ENCODE data around the gene KRT38. TPM values are rescaled to one million over a fixed set of nuclear protein-coding genes. Genes with fewer than 3 reads are reported as not detected.
"Not testable (repeated sequence)": the region's sequence is repeated elsewhere in the genome, so short reads cannot be mapped to it uniquely, and the experiment has no call there.

Gene KRT38
- polyA plus RNA-seq, 4 donors, result not detected

DNA sequence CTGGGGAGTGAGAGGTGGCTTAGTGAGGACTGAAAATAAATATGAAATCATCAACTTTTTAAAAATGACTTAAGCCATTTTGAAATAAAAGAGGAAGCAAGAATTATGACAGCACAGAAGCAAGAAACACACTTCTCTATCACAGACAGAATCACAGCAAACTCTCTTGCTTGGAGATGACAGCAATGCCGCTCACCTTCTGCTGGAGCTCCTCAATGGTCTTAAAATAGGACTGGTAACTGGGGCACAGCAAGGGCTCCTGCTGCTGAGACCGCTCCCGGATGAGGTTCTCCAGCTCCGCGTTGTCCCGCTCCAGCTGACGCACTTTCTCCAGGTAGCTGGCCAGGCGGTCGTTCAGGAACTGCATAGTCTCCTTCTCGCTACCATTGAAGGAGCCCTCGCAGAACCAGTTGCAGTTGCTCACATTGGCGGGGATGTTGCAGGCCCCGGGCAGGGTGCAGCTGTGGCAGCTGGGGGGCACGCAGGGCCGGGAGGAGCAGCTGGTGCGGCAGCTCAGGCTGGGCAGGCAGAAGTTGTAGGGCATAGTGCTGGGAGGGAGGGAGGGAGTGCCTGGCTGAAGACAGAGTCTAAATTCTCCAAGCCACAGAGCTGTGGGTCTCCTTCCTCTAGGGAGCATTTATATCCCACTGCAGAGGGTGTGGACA, 43.7 kb downstream of the KRT38 start, which contains the start of gene KRT31:
KRT31 (minus strand) TSS at position 613 of the 665 bp plus-strand sequence; CDS start at position 544, 69 bp downstream.
- DNase-seq (ENCODE audit: low read depth in 4 of 4, low spot score in 3 of 4), result no peak

DNA sequence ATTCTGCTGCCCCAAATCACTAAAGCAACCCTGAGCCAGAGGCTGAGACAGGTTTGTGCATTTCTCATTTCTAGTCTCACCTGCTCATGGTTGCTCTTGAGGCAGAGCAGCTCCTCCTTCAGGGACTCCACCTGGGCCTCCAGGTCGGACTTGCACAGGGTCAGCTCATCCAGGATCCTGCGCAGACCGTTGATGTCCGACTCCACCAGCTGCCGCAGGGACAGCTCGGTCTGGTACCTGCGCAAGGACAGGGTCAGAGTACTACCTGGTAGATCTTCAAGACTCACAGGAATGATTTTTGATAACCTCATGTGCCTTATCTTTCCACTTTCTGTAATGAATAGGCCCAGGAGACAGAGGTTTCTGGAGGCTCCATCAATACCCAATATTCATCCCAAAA, 44.4 kb downstream of the KRT38 start:
- no peak for DNase-seq (ENCODE audit: low read depth in 4 of 4, low spot score in 3 of 4)

DNA sequence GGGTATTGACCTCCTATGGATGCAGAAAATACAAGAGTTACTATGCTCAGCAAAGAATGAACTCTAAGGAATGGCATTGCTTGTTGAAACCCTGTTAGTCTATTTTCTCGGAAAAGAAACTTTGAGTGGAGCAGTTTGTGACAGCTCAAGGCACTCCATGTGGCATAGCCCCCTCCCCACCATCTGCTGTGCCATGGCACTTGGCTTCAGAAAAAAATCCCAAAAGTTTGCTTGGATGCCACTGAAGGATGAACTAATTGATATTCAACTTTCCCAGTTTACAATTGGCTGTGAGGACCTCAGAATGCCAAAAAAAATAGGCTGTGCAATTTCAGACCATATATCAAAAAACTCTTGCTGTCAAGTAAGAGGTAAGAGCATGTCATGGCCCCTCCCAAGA, 45.2 kb downstream of the KRT38 start:
- DNase-seq (ENCODE audit: low read depth in 4 of 4, low spot score in 3 of 4), result no peak

DNA sequence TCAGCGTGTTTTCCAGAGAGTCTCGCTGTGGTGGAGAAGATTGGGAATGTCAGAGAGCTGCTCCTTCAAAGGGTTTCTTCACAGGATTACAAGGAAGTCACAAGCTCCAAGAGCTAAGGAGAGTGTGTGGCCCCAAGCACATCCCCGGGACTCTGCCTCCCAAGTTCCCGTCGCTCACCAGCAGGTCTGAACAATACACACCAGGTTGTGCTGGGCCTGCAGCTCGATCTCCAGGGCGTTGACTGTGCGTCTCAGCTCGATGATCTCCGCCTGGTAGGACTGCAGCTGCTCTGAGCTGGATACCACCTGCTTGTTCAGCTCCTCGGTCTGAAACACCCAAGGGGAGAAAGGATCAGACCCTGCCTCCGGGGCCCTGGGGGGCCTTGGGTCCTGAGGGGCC, 45.7 kb downstream of the KRT38 start:
- DNase-seq (ENCODE audit: low read depth in 4 of 4, low spot score in 3 of 4), result not testable (repeated sequence)

DNA sequence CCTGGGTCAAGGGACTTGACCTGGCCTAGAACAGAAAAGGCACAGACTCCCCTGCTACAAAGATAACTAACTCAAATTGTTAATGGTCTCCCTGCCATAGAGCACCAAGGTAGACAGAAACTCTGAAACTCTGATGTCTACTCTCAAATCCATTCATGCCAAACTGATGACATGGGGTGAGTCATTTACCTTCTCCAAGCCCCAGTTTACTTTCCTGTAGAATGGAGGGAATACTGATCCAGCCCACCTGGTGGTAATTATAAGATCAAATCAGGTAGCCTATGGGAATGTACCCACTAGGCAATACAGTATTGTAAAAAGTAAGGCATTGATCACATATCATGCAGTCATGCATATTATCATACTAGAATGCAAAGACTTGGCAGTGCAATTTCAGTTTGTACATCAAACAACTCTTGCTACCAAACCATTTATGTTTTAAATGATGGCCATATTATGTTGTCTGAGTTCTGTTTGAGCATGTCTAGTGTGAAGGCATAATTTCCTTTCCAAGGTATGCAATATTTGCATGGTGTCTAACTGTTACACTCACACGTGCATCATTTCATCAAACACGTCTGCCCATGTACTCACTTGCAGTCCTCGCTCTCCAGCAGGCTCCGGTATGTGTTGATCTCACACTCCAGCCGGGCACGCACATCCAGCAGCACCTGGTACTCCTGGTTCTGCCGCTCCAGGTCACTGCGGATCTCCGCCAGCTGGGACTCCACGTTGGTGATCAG, 46.4 kb downstream of the KRT38 start:
- DNase-seq (ENCODE audit: low read depth in 4 of 4, low spot score in 3 of 4), result no peak

DNA sequence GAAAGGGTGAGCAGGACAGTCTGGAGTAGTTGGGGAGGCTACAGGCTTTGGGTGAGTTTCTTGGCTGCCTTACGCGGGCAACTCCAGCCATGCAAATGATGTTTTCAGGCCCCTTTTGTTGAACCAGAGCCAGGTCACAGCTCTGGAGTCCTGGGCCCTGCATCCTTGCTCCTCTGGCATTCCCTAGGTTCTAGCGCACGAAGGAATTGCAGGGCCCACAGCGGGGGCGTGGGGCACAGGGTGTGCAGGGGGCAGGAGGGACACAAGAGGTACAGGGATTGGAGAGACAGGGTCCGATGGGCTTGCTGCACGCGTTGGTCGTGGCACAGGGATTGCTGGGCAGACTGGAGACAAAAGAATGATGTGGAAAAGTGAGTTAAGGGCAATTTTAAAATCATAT, 47.0 kb downstream of the KRT38 start:
- DNase-seq (ENCODE audit: low read depth in 4 of 4, low spot score in 3 of 4), result no peak

DNA sequence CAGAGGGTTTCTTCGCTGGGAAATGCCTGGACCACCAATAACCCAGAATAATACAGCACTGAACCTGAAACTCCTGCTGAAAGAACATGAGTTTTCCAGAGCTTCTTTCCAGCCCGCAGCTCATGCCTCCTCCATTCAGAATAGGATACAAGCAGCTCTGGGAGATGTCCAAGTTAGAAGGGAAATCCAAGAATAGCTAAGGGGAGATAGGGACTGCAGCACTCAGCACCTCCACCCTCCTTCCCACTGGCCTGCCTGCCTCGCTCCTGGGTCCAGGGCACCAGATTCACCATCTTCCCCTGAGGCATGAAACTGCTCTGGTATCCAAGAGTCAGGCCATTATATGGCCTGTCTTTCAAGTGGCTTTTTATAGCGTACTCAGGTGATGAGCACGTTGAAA, 47.5 kb downstream of the KRT38 start:
- DNase-seq (ENCODE audit: low read depth in 4 of 4, low spot score in 3 of 4), result no peak

DNA sequence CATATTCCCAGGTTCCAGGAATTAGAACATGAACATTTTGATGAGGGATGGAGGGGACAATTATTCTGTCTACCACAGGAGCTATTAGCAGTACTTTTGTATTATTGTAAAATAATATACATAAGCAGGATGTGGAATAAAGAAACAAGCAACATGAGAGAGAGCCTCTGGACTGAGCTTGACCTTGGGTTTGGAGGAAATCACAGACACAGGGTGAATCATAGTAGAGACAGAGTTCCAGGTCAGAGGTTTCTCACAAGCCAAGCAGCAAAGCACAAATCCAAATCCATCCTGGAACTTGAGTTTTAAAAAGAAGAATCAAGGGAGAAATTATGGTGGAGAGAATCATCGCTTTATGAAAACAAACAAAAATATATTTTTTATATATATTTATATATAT, 48.5 kb downstream of the KRT38 start:
- DNase-seq (ENCODE audit: low read depth in 4 of 4, low spot score in 3 of 4), result no peak

DNA sequence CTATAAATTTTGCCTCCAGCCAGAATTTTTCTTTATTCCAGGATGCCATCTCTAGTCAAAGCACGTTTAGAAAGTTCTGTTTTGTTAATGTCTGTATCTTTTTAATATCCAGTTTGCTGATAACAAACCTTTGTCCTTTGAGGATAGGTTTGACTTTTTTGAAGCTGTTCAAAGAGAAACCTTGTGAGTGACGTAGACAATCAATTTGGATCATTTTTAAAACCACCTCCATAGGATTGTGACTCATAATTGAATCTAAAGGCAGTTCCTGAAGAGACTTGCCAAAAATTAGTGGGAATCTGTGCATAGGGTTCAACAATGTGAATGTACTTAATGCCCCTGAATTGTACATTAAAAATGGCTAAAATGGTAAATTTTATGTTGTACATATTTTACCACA, 49.2 kb downstream of the KRT38 start:
- no peak for DNase-seq (ENCODE audit: low read depth in 4 of 4, low spot score in 3 of 4)

DNA sequence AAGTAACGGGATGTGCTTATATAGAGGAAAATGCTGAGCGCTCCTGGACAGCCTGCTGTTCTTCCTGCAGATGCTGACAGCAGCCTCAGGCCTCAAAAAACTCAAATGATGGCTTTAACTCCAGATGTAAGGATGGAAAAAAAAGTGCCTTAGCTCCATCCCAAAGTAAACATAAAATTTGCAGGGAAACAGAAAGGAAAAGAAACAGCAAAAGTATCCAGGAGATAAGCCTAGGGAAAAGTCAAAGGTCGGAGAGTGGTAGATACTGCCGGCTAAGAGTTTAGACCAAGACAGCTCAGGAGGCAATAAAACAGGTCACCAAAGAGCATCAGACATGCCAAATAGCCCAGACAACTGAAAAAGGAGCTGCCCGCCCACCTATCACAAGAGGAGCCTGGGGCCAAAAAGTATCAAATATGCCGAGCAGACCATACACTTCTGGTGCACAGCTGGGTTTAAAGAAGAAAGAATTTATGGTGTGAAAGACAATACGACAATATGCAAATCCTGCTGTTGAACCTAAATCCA, 50.3 kb downstream of the KRT38 start:
- no peak for DNase-seq (ENCODE audit: low read depth in 4 of 4, low spot score in 3 of 4)

DNA sequence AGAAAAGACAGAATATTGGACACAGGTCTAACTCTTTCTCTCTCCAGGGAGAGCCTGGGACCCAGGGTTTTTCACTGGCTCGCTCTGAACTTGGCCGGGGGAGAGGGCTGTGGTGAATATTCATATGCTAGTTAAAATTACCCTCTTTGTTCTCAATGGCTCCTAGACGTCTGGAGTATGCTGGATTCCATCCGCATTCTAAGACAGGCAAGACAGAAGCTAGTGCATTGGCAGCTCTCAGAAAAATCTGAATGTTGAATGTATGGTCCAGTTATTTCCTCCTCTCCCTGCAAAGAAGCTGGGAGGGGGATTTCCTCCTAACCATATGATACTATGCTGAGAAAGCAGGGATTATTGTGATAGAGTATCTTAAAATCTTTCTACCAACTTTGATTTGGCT, 53.1 kb downstream of the KRT38 start:
- DNase-seq (ENCODE audit: low read depth in 4 of 4, low spot score in 3 of 4), result no peak

DNA sequence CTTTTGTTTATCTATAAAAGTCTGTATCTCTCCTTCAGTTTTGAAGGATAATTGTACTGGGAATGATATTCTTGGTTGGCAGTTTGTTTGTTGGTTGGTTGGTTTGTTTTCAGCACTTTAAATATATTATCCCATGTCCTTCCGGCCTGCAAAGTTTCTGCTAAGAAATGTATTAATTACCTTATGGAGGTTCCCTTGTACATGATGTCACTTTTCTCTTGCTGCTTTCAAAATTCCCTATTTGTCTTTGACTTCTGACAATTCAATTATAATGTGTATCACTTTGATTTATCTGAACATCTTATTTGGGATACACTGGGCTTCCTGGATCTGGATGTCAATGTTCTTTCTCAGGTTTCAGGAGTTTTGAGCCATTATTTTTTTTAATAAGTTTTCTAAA, 54.6 kb downstream of the KRT38 start:
- no peak for DNase-seq (ENCODE audit: low read depth in 4 of 4, low spot score in 3 of 4)

Other genes starting within 250 kb of the KRT38 start
- gene KRTAP9-2, start 214.3 kb downstream of the KRT38 start, polyA plus RNA-seq (ENCODE audit: insufficient read length in 4 of 4), result not detected
- not detected for gene KRTAP9-3, start 208.5 kb downstream of the KRT38 start, polyA plus RNA-seq (ENCODE audit: insufficient read length in 4 of 4)
- not detected for gene KRTAP9-8, start 203.0 kb downstream of the KRT38 start, polyA plus RNA-seq (ENCODE audit: insufficient read length in 4 of 4)
- not detected for gene KRTAP9-4, start 191.3 kb downstream of the KRT38 start, polyA plus RNA-seq (ENCODE audit: insufficient read length in 4 of 4)
- gene KRTAP9-9, start 185.6 kb downstream of the KRT38 start, polyA plus RNA-seq (ENCODE audit: insufficient read length in 4 of 4), result not detected
- not detected for gene KRTAP9-6, start 175.6 kb downstream of the KRT38 start, polyA plus RNA-seq (ENCODE audit: insufficient read length in 4 of 4)
- gene KRTAP9-7, start 165.3 kb downstream of the KRT38 start, polyA plus RNA-seq (ENCODE audit: insufficient read length in 4 of 4), result not detected
- not detected for gene KRTAP29-1, start 138.1 kb downstream of the KRT38 start, polyA plus RNA-seq (ENCODE audit: insufficient read length in 4 of 4)
- gene KRTAP16-1, start 131.7 kb downstream of the KRT38 start, polyA plus RNA-seq (ENCODE audit: insufficient read length in 4 of 4), result not detected
- not detected for gene KRTAP17-1, start 125.3 kb downstream of the KRT38 start, polyA plus RNA-seq (ENCODE audit: insufficient read length in 4 of 4)
- not detected for gene KRT33A, start 90.2 kb downstream of the KRT38 start, polyA plus RNA-seq (ENCODE audit: insufficient read length in 4 of 4)
- not detected for gene KRT33B, start 71.2 kb downstream of the KRT38 start, polyA plus RNA-seq (ENCODE audit: insufficient read length in 4 of 4)
- gene KRT34, start 58.7 kb downstream of the KRT38 start, polyA plus RNA-seq (ENCODE audit: insufficient read length in 4 of 4), result not detected
- gene KRT31, start 43.4 kb downstream of the KRT38 start, polyA plus RNA-seq (ENCODE audit: insufficient read length in 4 of 4), result under 1 TPM in 1 of 4 donors, not detected in 3; 0.08 TPM
- not detected for gene KRT37, start 16.4 kb downstream of the KRT38 start, polyA plus RNA-seq (ENCODE audit: insufficient read length in 4 of 4)
- gene KRT32, start 26.4 kb upstream of the KRT38 start, polyA plus RNA-seq (ENCODE audit: insufficient read length in 4 of 4), result not detected
- under 1 TPM in 2 of 4 donors, not detected in 2; 0.07 to 0.09 TPM for gene KRT35, start 40.2 kb upstream of the KRT38 start, polyA plus RNA-seq (ENCODE audit: insufficient read length in 4 of 4)
- under 1 TPM in 1 of 4 donors, not detected in 3; 0.12 TPM for gene KRT36, start 48.9 kb upstream of the KRT38 start, polyA plus RNA-seq (ENCODE audit: insufficient read length in 4 of 4)
- 10 to 100 TPM in 1 of 4 donors, 1 to 10 TPM in 2, under 1 TPM in 1; 0.54 to 37.8 (median 1.9) TPM for gene KRT13, start 64.6 kb upstream of the KRT38 start, polyA plus RNA-seq (ENCODE audit: insufficient read length in 4 of 4)
- 1 to 10 TPM in 3 of 4 donors, under 1 TPM in 1; 0.72 to 3.1 (median 1.6) TPM for gene KRT15, start 77.9 kb upstream of the KRT38 start, polyA plus RNA-seq (ENCODE audit: insufficient read length in 4 of 4)
- 100 to 1,000 TPM in 3 of 4 donors, 10 to 100 TPM in 1; 22.8 to 304 (median 176) TPM for gene KRT19, start 87.3 kb upstream of the KRT38 start, polyA plus RNA-seq (ENCODE audit: insufficient read length in 4 of 4)
- not detected for gene KRT9, start 131.1 kb upstream of the KRT38 start, polyA plus RNA-seq (ENCODE audit: insufficient read length in 4 of 4)
- under 1 TPM; 0.24 to 0.44 (median 0.36) TPM for gene KRT14, start 145.9 kb upstream of the KRT38 start, polyA plus RNA-seq (ENCODE audit: insufficient read length in 4 of 4)
- not detected for gene KRT16, start 171.8 kb upstream of the KRT38 start, polyA plus RNA-seq (ENCODE audit: insufficient read length in 4 of 4)
- 1 to 10 TPM; 1.2 to 3.1 (median 1.5) TPM for gene KRT17, start 183.6 kb upstream of the KRT38 start, polyA plus RNA-seq (ENCODE audit: insufficient read length in 4 of 4)
- gene EIF1, start 247.9 kb upstream of the KRT38 start, polyA plus RNA-seq (ENCODE audit: insufficient read length in 4 of 4), result 100 to 1,000 TPM; 669 to 825 (median 761) TPM

Data from left renal pelvis (tissue), 4 donors.